B cell (primary cell): ENCODE data around the gene SMARCD3.

Experiments
- EZH2 ChIP-seq: IDR thresholded peaks from 2 replicates; pipeline ENCODE4 v1.6.1; 2012; ENCODE audit warnings: borderline replicate concordance, low read depth, mild to moderate bottlenecking, moderate library complexity, low read length; ENCODE audit not compliant: insufficient read depth, poor library complexity, severe bottlenecking
- TF ChIP-seq, protein P1 (sequence below): fragments of 200-600 bp; IDR thresholded peaks from one replicate; pipeline ENCODE4 v1.8.0; 2022; ENCODE audit warnings: antibody characterized with exemption, mild to moderate bottlenecking

- TF ChIP-seq, protein P1, sequence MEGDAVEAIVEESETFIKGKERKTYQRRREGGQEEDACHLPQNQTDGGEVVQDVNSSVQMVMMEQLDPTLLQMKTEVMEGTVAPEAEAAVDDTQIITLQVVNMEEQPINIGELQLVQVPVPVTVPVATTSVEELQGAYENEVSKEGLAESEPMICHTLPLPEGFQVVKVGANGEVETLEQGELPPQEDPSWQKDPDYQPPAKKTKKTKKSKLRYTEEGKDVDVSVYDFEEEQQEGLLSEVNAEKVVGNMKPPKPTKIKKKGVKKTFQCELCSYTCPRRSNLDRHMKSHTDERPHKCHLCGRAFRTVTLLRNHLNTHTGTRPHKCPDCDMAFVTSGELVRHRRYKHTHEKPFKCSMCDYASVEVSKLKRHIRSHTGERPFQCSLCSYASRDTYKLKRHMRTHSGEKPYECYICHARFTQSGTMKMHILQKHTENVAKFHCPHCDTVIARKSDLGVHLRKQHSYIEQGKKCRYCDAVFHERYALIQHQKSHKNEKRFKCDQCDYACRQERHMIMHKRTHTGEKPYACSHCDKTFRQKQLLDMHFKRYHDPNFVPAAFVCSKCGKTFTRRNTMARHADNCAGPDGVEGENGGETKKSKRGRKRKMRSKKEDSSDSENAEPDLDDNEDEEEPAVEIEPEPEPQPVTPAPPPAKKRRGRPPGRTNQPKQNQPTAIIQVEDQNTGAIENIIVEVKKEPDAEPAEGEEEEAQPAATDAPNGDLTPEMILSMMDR: no peak
- TF ChIP-seq EZH2: no peak
Measured at GRCh38 chr7:151290355-151290760, 41.9 kb upstream of the SMARCD3 start.
